Natural killer cell (primary cell): ENCODE measurements around the gene TP53. TPM values are rescaled to one million over a fixed set of nuclear protein-coding genes. Genes with fewer than 3 reads are reported as not detected.

Source experiments
- ATAC-seq, 3 donors: fragments of 150-1000 bp in 2 of 3; fragments of 200-7000 bp in 1 of 3; cut with Tn5 transposase; 1 replicate in 1 of 3; 2 replicates in 2 of 3; pipeline ENCODE4 v1.10.0; 2021; ENCODE audit warnings: mild to moderate bottlenecking in 2 of 3, moderate library complexity in 2 of 3
- DNase-seq, 2 donors: peaks; one replicate each; pipeline versions ENCODE4 v3.0.0 to v3.0.0-alpha.2; 2013 to 2021; ENCODE audit warnings: mixed read lengths in 1 of 2
- H3K27ac ChIP-seq: one replicate; pipeline ENCODE4 v1.5.1; 2013; ENCODE audit warnings: mild to moderate bottlenecking, low read length
- H3K27me3 ChIP-seq: one replicate; pipeline ENCODE4 v1.6.1; 2013; ENCODE audit warnings: low read length; ENCODE audit not compliant: control insufficient read depth, insufficient read depth
- H3K36me3 ChIP-seq: one replicate; pipeline ENCODE4 v1.6.1; 2013; ENCODE audit warnings: low read length; ENCODE audit not compliant: control insufficient read depth, insufficient read depth
- H3K4me1 ChIP-seq: one replicate; pipeline ENCODE4 v1.6.1; 2013; ENCODE audit warnings: low read length; ENCODE audit not compliant: control insufficient read depth, insufficient read depth
- H3K4me3 ChIP-seq: one replicate; pipeline ENCODE4 v1.5.1; 2013; ENCODE audit warnings: low read length
- H3K9me3 ChIP-seq: one replicate; pipeline ENCODE4 v1.6.1; 2013; ENCODE audit warnings: low read length; ENCODE audit not compliant: control insufficient read depth, insufficient read depth
- H3K27ac Mint-ChIP-seq, 2 donors: one replicate each; pipeline ENCODE4 v1.8.0; 2022; ENCODE audit warnings: mild to moderate bottlenecking in 2 of 2, mixed read lengths in 2 of 2, moderate library complexity in 1 of 2
- H3K27me3 Mint-ChIP-seq, 2 donors: one replicate each; pipeline ENCODE4 v1.8.0; 2022; ENCODE audit warnings: low read depth in 2 of 2, mixed read lengths in 2 of 2
- H3K36me3 Mint-ChIP-seq: one replicate; pipeline ENCODE4 v1.8.0; 2022; ENCODE audit warnings: mixed read lengths
- H3K4me1 Mint-ChIP-seq, 2 donors: one replicate each; pipeline ENCODE4 v1.8.0; 2022; ENCODE audit warnings: mixed read lengths in 2 of 2
- H3K4me3 Mint-ChIP-seq: one replicate; pipeline ENCODE4 v1.8.0; 2022; ENCODE audit warnings: mild to moderate bottlenecking, moderate library complexity, mixed read lengths
- H3K9me3 Mint-ChIP-seq, 2 donors: one replicate each; pipeline ENCODE4 v1.8.0; 2022; ENCODE audit warnings: mixed read lengths in 2 of 2
- CTCF ChIP-seq: fragments of 200-600 bp; IDR thresholded peaks from one replicate; pipeline ENCODE4 v1.8.0; 2022; ENCODE audit warnings: antibody characterized with exemption
- WGBS: methylation state at CpG from one replicate; pipeline ENCODE4 v1.1.7; 2013; ENCODE audit warnings: missing lambda C conversion rate; ENCODE audit not compliant: insufficient coverage; 5-methylcytosine and 5-hydroxymethylcytosine counted together
- intact Hi-C: fragments of 100-400 bp; cut with micrococcal nuclease; formaldehyde crosslinking; loops from one replicate; pipeline ENCODE4 v1.14.2; 2022
- total RNA-seq, 4 donors: library from RNA; stranded (reverse); fragments of 120-200 nt in 1 of 4; gene quantifications; one replicate each; pipeline versions ENCODE4 v1.2.3 to v1.2.4, GENCODE V29; 2013 to 2022

Gene TP53
- total RNA-seq, 3 donors from 2014 or later (not counting 1 experiment from before 2014, with no cell fraction given): 56.5 to 65.5 (median 62.0) TPM

- ATAC-seq: no peak
- Mint-ChIP-seq H3K4me3 (no peak overlapping the region), H3K27ac (no peak overlapping the region), H3K4me1 (peaks cover 9 to 37% of the 10 kb centered on the region in 2 donors), H3K9me3 (no peaks in the 10 kb centered on the region), H3K27me3 (peaks cover 37 to 53% of the 10 kb centered on the region in 2 donors), H3K36me3 (no peaks in the 10 kb centered on the region)
- intact Hi-C loops: no loop called here
- 87% methylated on average over 22 of the region's 22 CpGs for WGBS
- no peak for DNase-seq
- H3K4me1 ChIP-seq: peaks cover 16% of the 10 kb centered on the region
- no peak for TF ChIP-seq CTCF
- H3K4me3 ChIP-seq: no peak overlapping the region
- peaks cover 25% of the 10 kb centered on the region for H3K27me3 ChIP-seq
- H3K27ac ChIP-seq: no peak overlapping the region
- peaks cover under 1% of the 10 kb centered on the region for H3K36me3 ChIP-seq
- H3K9me3 ChIP-seq: no peaks in the 10 kb centered on the region
These were observed 20.8 kb upstream of the TP53 start for GRCh38 chr17:7707858-7708750.

DNA sequence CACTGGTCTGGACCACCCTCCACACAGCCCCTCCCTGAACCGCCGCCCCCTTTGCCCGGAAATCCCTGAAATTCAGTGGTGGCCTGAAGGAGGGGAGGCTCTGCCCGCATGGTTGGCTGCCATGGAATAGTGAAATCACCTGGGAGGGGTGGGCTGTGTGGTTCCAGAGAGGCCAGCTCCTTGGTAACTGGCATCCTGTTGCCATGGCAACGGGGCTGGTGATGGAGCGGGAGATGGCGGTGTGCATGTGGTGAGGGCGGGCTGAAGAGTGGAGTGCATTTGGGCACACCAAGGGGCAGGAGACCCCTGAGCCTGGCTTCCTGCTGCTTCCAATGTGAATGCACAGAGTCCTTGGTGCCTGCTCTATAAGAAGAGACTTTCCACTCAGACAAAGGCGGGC, 20.2 kb upstream of the TP53 start:
- Mint-ChIP-seq H3K4me3 (no peak overlapping the region), H3K27ac (no peak overlapping the region), H3K9me3 (no peaks in the 10 kb centered on the region), H3K27me3 (peaks cover 31 to 48% of the 10 kb centered on the region in 2 donors), H3K36me3 (no peaks in the 10 kb centered on the region), H3K4me1 (peaks cover 9 to 37% of the 10 kb centered on the region in 2 donors)
- H3K4me3 ChIP-seq: no peak overlapping the region
- TF ChIP-seq CTCF: no peak
- H3K27ac ChIP-seq: no peak overlapping the region
- H3K36me3 ChIP-seq: peaks cover 7% of the 10 kb centered on the region
- DNase-seq (no peak), ATAC-seq (no peak)
- H3K9me3 ChIP-seq: no peaks in the 10 kb centered on the region
- 85% methylated on average over 8 of the region's 9 CpGs for WGBS
- H3K27me3 ChIP-seq: peaks cover 25% of the 10 kb centered on the region
- intact Hi-C loops: no loop called here
- H3K4me1 ChIP-seq: peaks cover 16% of the 10 kb centered on the region

- H3K27me3 Mint-ChIP-seq: peaks cover 28 to 44% of the 10 kb centered on the region in 2 donors
- H3K27ac ChIP-seq: no peak overlapping the region
- H3K9me3 Mint-ChIP-seq: no peaks in the 10 kb centered on the region
- H3K9me3 ChIP-seq: no peaks in the 10 kb centered on the region
- H3K36me3 Mint-ChIP-seq: no peaks in the 10 kb centered on the region
- intact Hi-C loops: no loop called here
- ATAC-seq (no peak), DNase-seq (no peak)
- peaks cover 16% of the 10 kb centered on the region for H3K4me1 ChIP-seq
- no peak overlapping the region for H3K4me3 Mint-ChIP-seq
- H3K4me1 Mint-ChIP-seq: peaks cover 9 to 37% of the 10 kb centered on the region in 2 donors
- no peak for TF ChIP-seq CTCF
- H3K27ac Mint-ChIP-seq: no peak overlapping the region
- H3K4me3 ChIP-seq: no peak overlapping the region
- H3K36me3 ChIP-seq: peaks cover 12% of the 10 kb centered on the region
- H3K27me3 ChIP-seq: peaks cover 25% of the 10 kb centered on the region
- WGBS: 74% methylated on average over 1 of the region's 3 CpGs
These were observed 19.5 kb upstream of the TP53 start for GRCh38 chr17:7706631-7707354.
